NCI-H1417 (cell line): Measurements from ENCODE around the gene LONRF3.
"Not testable (repeated sequence)": the region's sequence is repeated elsewhere in the genome, so short reads cannot be mapped to it uniquely, and the experiment has no call there.

ENCODE experiments used
- DNase-seq, 3 experiments: peaks; one replicate each; lab custom pipeline; 2025; lab: John Stamatoyannopoulos, UW

Gene LONRF3

GRCh38 chrX:118983513-118983912 lies 9.1 kb downstream of the LONRF3 start:
- no peak for DNase-seq

- no peak for DNase-seq
Observed at GRCh38 chrX:118988911-118989310, 14.5 kb downstream of the LONRF3 start.

- DNase-seq: no peak
Observed at GRCh38 chrX:118989886-118990285, 15.5 kb downstream of the LONRF3 start.

- DNase-seq: no peak
Observed at GRCh38 chrX:118990512-118991227, 16.3 kb downstream of the LONRF3 start.

- not testable (repeated sequence) for DNase-seq
Observed at GRCh38 chrX:118992441-118993121, 18.2 kb downstream of the LONRF3 start.

GRCh38 chrX:119003462-119003861 lies 29.0 kb downstream of the LONRF3 start:
- DNase-seq: no peak

- DNase-seq: peak; percentile 14 to 69 (median 35)
Observed at GRCh38 chrX:119004920-119005524, 30.6 kb downstream of the LONRF3 start.

GRCh38 chrX:119007189-119007770 lies 32.9 kb downstream of the LONRF3 start:
- DNase-seq: no peak

GRCh38 chrX:119008110-119008744 lies 33.8 kb downstream of the LONRF3 start:
- DNase-seq: peak in 1 of 3 experiments; percentile 50

- no peak for DNase-seq
Observed at GRCh38 chrX:119009071-119009470, 34.7 kb downstream of the LONRF3 start.

- DNase-seq: no peak
Observed at GRCh38 chrX:119010491-119010890, 36.1 kb downstream of the LONRF3 start.

GRCh38 chrX:119013164-119013563 lies 38.7 kb downstream of the LONRF3 start:
- DNase-seq: no peak

- no peak for DNase-seq
Observed at GRCh38 chrX:119015407-119016237, 41.2 kb downstream of the LONRF3 start.

GRCh38 chrX:119017077-119017476 lies 42.7 kb downstream of the LONRF3 start:
- DNase-seq: no peak

GRCh38 chrX:119025900-119026299 lies 51.5 kb downstream of the LONRF3 start:
- no peak for DNase-seq

GRCh38 chrX:119026344-119026743 lies 51.9 kb downstream of the LONRF3 start:
- not testable (repeated sequence) for DNase-seq

GRCh38 chrX:119027960-119028732 lies 53.7 kb downstream of the LONRF3 start:
- DNase-seq: not testable (repeated sequence)

- DNase-seq: no peak
Observed at GRCh38 chrX:119028733-119029330, 54.4 kb downstream of the LONRF3 start.

- not testable (repeated sequence) for DNase-seq
Observed at GRCh38 chrX:119029656-119030055, 55.2 kb downstream of the LONRF3 start.

GRCh38 chrX:119030990-119031389 lies 56.6 kb downstream of the LONRF3 start:
- no peak for DNase-seq
